Transverse colon (tissue), 3 donors: ENCODE results near the gene ABHD8.

ENCODE experiments used
- CTCF ChIP-seq, 5 experiments: fragments of 200-600 bp in 3 of 5; fragments of 450-650 bp in 2 of 5; sonication (generic) in 3 of 5; IDR thresholded peaks; 1 replicate in 2 of 5; 2 replicates in 3 of 5; pipeline ENCODE4 v1.5.1; 2016 to 2017; ENCODE audit warnings: antibody characterized with exemption in 5 of 5, inconsistent platforms in 3 of 5, mild to moderate bottlenecking in 2 of 5, moderate library complexity in 1 of 5
- EP300 ChIP-seq: sonication (generic); formaldehyde crosslinking; IDR thresholded peaks from one replicate; pipeline ENCODE4 v1.6.1; 2017; ENCODE audit warnings: antibody characterized with exemption, low read depth
- POLR2A ChIP-seq: fragments of 450-650 bp; IDR thresholded peaks from one replicate; pipeline ENCODE4 v1.6.1; 2016; ENCODE audit warnings: antibody characterized with exemption, mild to moderate bottlenecking, moderate library complexity

- TF ChIP-seq POLR2A (no peak), CTCF (IDR thresholded peaks at IDR 0.05) (no peak), EP300 (peak; percentile 87)
Measured at GRCh38 chr19:17305216-17305516, 1.9 kb upstream of the ABHD8 start.
